ENCODE data around the gene YEATS2.

- TF ChIP-seq CTCF (IDR thresholded peaks at IDR 0.05) (no peak), EP300 (IDR thresholded peaks at IDR 0.05) (no peak)
Observed at GRCh38 chr3:183762304-183762703, 64.7 kb downstream of the YEATS2 start.
